GM18499 (cell line): Measurements from ENCODE around the gene IFNB1.

Experiments used
- ATAC-seq: cut with Tn5 transposase; IDR thresholded peaks from one replicate; pipeline ENCODE4 v1.9.1; 2021; ENCODE audit warnings: moderate number of reproducible peaks; ENCODE audit not compliant: insufficient read depth, unreplicated experiment

Gene IFNB1

DNA sequence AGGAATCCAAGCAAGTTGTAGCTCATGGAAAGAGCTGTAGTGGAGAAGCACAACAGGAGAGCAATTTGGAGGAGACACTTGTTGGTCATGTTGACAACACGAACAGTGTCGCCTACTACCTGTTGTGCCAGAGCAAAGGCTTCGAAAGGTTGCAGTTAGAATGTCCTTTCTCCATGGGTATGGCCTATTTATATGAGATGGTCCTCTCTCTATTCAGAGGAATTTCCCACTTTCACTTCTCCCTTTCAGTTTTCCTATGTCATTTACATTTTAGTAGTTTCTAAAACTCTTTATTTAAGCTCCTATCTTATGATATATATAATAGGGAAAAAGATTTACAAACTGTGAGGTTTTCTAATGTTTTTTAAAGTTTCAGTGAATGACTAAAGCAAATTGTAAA, at the start of gene IFNB1:
Gene IFNB1, minus strand, starts transcription at position 162 of the 400 bp plus-strand sequence. Its CDS starts 73 bp downstream, at position 89.
- ATAC-seq: no peak

DNA sequence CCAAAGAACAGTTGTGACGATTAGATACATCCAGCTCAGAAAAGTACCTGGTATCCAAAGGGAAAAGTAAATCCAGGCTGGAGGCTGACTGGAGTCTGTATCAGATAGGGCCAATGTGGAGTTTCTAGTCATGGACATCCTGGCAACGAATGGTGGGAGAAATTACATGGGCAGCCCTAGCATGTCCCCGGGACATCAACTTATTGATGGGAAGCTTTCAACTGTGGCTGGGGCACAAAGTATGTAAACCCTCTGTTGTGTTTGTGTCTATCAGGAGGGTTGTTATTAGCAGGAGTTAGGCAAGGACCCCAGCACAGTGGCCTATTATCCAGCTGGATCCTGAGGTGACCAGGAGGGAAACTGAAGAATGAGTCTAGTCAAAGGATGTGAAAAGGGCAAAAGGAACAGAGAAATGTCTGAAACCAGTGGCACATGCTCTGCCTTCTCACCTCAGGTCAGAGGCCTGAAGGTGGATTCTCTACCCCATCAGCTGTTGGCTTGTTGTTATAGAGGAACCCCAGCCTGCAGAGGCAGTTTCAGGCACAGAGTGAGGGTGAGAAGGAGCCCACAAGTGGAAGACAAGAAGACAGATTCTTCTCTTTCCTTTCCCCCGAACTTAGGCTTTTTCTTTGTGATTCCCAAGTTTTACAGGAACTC, 44.0 kb upstream of the IFNB1 start:
- no peak for ATAC-seq

DNA sequence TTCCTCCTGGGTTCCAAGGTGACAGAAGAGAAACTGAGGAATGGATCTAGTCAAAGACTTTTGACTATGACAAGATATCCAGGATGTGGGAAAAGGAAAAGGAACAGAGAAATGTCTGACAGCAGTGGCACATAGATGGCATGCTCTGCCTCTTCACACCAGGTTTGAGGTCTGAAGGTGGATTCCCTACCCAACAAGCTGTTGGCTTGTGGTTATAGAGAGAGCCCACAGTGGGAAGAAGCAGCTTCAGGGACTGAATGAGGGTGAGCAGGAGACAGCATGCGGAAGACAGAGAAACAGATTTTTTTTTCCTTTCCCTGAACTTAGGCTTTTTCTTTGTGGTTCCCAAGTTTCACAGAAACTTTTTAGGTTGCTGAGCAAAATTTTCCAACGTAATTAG, 43.3 kb upstream of the IFNB1 start:
- ATAC-seq: no peak

DNA sequence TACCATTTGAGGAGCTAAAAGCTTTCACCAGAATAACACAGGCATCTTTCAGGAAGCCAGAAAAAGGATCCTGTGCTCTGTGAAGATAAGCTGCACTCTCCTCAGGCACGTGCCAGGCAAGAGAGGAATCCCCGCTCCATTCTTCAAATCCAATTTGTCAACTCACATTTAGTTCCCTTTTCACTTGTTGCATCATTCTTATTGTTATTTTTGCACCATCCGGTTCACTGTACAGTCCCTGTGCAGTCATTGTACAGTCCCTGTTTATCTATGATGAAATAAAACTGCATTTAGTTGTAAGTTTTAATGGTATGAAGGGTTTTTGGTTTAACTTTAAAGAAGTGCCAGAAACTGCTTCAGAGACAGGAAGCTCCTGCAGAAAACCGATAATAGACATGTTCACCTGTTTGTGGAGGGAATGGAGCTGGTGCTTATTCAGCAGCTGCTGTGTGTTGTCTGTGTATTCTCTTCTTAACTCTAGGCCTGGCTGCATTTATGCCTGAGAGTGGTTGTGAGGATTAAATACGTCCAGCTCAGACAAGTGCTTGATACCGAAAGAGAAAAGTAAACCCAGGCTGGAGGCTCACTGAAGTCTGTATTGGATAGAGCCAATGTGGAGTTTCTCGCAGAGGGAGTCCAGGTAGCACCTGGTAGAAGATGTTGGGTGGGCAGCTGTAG, 41.5 kb upstream of the IFNB1 start:
- no peak for ATAC-seq

DNA sequence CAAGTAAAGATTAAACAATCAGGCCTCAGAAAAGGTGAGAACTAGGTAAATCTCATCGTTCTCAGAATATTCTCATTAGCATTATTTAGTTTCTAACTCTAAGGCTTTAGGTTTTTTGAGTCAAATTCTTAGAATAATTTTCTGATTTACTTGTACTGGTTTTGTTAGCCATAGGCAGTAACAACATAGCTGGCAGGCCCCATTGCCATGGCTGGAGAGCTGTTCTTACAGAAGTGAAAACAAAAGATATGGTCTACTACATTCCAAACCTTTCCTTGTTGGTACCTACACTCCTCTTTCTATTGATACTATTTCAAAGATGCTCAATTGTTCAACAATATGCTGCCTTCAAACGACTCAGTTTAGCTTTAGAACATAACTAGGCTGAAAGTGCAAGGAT, 36.6 kb upstream of the IFNB1 start:
- no peak for ATAC-seq

DNA sequence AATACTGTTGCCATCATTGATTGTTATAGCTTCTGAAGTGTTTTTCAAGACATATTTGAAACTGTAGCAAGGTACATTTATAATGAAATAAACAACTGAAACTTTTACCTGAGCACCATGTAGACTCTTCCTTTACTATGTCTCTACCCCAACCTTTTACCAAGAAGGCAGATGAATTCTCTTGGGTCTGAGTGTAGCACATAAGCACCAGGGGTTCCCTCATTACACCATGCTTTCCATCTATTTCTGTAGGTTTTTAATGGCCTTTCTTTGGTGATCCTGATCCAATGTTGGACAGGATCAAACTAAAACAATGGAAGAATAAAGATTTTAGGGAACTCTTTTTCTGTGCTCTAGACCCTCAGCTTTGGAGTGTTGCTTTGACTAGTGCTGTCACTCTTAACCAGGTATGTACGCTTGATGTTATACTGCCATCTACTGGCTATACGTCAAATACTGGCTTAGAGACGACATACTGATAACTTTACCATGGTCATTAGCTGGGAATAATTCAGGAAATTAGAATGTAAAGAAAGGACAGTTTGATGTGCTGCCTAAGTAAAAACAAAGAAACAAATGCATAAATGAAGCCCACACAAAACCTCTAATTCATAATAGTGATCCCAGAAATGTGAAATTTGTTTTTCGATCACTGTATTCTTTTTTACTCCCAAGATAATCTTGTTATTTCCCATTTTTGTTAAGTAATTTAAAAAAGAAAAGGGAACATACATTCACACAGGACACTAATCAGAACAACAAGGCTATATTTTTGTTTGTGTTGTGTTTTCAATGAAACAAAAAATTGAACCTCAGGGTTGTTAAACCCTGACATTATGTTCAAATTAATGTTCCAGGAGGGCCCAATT, 33.2 kb upstream of the IFNB1 start:
- ATAC-seq: no peak

DNA sequence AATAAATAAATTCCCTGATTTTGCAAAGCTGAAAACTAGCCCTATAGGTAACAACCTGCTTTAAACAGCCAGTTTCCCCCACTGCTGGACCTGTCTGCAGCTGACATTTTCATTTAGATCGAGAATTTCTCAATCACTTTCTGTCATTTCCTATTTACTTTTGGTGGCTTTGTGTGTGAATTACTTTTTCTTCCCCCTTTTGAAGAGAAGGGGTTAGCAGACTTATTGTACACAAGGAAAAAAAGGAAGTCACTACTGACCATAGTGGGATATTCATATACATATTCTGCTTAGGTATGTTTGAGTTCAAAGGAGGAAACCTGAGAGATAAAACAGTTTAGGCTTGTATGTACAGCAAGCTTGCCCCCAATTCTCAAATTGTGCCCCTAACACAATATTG, 27.0 kb upstream of the IFNB1 start:
- ATAC-seq: no peak

DNA sequence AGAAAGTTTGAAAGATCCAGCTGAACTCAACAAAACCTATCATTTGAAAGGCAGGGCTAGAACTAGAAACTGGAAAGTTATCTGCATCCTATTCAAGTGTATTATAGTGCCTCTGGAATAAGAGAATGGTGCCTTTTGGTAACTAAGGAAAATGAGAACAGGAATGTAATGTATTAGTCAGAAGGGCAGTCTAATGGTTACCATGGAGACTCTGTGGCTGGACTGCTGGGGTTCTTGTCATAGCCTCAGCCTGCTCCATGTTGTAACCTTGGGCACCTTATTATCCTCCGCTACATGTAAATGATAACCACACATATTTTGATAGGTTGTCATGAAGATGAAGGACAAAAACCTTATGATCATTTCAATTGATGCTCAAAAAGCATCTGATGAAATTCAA, 24.6 kb upstream of the IFNB1 start:
- no peak for ATAC-seq

DNA sequence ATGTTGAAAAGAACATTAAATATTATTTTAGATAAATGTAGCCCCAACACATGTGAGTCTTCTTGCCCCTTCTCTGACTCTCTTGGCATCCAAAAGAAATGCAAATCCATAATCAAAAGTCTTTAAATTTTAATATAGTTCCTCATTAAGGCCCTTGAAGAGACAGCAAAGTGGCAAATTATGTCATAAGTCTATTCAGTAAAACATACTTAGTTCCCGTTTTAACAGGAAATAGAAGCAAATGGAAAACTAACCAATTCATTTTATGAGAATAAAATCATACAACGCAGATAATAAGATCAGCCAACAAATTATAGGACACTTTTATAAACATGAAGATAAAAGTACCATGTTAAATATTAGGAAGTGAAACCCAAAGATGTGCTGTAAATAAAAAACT, 20.1 kb upstream of the IFNB1 start:
- no peak for ATAC-seq

DNA sequence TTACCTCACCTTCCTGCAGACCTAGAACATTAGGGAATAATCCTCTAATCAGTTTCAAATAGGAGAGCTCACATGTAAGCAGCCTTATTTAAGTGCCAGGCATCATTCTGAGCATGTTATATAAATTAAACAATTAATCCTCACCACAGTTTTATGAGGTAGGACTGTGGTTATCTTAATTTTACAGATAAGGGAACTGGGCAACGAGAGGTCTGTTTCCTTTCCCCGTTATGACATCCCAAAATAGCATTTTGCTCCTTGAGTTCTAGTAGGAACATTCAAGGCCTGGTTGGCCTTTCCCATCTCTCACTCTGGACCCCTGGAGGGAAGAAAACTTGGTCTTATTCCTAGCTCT, 19.1 kb upstream of the IFNB1 start:
- ATAC-seq: no peak

DNA sequence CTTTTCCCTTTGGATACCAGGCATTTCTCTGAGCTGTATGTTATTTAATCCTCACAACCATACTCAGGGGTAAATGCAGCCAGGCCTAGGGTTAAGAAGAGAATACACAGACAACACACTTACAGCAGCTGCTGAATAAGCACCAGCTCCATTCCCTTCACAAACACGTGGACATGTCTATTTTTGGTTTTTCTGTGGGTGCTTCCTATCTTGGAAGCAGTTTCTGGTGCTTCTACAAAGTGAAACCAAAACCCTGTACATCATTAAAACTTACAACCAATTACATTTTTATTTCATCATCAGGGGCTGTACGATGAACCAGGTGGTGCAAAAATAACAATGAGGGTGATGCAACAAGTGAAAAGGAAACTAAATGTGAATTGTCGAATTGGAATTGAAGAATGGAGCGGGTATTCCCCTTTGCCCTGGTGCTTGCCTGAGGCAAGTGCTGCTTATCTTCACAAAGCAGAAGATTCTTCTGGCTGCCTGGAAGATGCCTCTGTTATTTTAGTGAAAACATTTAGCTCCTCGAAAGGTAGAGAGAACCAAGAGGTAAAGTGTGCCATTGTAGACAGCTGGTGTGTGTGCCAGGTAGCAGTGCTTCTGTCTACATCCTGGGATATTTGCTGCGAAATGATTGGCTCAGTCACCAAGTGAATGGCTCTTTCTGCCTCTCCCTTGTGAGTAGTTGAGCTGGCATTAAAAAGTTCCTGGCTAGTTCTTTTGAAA, 18.6 kb upstream of the IFNB1 start:
- peak; percentile 67 for ATAC-seq

DNA sequence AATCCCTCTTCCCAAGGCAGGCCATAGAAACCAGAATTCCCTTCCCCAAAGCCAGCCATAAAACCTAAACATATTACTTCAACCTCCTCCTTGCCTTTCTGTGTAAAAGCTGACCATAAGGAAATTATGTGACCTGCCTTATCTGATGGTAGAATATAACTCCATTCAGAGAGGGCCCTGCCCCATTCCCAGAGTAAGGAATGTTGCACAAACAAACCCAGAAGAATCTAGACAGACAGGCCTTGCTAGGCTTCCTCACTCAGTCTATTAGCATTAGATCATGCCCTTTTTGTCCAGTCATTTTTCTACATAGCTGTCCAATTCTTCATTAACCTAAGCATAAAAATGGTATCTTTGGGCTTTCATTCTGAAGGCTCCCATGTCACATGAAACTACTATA, 17.8 kb upstream of the IFNB1 start:
- no peak for ATAC-seq

DNA sequence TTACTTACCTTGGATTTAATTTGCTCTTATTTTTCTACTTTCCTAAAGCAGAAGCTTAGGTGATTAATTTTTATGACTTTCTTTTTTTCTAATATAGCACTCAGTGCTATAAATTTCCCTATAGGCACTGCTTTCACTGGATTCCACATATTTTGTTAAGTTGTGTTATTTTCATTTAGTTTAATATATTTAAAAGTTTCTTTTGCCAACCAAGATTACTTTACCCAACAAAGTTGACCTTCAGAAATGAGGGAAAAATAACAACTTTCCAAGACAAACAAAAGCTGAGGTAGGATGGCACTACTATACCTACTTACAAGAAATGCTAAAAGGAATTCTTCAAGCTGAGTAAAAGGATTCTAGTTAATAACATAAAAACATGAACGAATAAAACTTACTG, 8.8 kb upstream of the IFNB1 start:
- no peak for ATAC-seq

DNA sequence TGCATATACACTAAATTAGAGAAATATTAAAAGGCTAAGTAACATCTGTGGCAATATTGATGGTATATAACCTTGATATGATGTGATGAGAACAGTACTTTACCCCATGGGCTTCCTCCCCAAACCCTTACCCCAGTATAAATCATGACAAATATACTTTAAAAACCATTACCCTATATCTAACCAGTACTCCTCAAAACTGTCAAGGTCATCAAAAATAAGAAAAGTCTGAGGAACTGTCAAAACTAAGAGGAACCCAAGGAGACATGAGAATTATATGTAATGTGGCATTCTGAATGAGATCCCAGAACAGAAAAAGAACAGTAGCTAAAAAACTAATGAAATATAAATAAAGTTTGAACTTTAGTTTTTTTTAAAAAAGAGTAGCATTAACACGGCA, 7.3 kb upstream of the IFNB1 start:
- no peak for ATAC-seq

DNA sequence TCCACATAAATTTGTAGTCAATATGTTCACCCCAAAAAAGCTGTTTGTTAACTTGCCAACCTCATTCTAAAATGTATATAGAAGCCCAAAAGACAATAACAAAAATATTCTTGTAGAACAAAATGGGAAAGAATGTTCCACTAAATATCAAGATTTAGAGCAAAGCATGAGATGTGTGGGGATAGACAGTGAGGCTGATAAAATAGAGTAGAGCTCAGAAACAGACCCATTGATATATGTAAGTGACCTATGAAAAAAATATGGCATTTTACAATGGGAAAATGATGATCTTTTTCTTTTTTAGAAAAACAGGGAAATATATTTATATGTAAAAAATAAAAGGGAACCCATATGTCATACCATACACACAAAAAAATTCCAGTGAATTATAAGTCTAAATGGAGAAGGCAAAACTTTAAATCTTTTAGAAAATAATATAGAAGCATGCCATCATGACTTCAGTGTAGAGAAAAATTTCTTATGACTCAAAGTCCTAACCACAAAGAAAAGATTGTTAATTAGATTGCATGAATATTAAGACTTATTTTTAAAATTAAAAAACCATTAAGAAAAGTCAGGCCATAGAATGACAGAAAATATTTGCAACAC, 6.6 kb upstream of the IFNB1 start:
- no peak for ATAC-seq

DNA sequence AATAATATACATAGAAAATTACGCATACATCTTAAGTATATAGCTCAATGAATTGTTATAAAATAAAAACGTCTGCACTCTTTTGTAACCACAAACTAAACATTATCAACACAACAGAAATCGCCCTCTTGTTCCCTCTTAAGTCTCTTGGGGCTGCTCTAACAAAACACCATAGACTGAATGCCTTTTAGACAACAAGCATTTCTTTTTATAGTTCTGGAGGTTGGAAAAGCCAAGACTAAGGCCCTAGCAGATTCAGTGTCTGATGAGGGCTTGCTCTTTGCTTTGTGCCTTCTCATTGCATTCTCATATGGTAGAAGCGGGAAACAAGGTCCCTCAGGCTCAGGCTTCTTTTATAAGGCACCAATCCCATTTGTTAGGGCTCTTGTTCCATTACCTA, 4.9 kb upstream of the IFNB1 start:
- ATAC-seq: no peak

DNA sequence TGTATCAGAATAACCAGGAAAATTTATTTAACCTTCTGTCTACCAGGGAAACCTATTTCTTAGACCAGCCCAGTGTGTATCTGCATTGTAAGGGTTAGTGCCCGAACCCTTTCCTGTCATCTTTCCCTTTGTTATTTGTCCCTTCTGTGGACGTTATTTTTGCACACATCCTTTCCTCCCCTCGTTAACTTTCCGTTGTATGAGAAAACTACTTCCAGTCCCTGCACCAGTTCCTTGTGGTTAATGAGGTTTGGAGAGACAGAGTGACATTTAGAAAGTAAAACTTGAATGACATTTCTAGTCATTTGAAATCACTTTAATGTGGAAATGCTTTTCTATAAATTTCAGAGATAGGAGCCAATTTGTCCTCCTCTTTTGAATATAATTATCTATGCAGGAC, 4.3 kb upstream of the IFNB1 start:
- no peak for ATAC-seq

DNA sequence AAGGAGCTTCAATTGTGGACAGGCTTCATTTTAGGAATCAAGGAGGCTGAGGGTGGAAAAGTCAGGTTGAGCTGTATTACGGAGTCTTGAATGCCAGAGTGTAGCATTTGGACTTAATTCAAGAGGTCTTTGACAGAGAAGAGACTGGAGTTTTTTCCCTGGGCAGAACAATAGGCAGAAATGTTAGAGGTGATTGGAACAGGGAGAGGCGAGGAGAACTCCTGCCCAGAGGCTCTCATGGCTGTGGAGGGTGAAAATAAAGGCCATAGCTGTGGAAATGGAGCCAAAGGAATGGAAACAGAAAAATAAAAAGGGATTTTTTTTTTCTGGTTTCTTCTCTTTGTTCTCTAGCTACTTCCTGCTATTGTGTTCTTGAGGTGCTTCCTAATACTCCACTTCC, 3.7 kb upstream of the IFNB1 start:
- ATAC-seq: no peak

DNA sequence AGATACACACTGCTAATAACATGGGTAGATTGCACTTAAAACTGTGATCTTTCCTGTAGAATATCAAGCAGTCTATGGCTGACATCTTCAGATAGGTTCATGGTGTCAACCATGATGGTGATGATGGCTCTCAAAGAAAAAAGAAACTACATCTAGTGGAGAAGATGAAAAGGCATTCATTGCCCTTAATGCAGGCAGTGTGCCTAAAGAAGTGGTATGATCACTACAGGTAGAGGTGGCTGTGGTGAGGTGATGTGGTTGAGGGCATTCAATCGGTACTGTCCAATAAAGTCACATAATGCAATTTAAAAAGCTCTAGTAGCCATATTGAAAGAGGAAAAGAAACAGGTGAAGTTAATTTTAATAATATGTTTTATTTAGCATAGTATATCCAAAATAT, 3.1 kb upstream of the IFNB1 start:
- no peak for ATAC-seq

DNA sequence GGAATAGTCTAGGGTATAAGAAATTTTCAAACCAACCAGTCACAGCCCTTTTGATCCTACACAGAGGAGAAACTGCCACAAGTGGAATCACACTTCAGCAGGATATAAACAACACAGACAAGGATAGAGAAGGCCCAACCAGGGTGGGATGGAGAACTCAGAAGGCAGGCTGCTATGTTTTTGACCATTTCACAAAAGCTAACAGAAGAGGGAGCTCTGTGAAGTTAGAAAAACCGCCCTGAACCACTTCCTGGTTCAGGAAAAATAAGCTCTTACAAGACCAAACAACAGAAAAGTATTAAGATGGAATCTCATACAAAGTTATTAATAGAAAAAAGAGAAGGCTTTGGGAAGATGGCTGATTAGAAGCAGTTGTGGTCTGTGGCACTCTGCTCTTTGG, 960 bp upstream of the IFNB1 start:
- no peak for ATAC-seq
